Measurements from ENCODE around the gene POLR2A. TPM values are rescaled to one million over a fixed set of nuclear protein-coding genes. Genes with fewer than 3 reads are reported as not detected.

Gene POLR2A
- total and polyA plus RNA-seq, 12 donors = 8.4 to 61.7 (median 48.4) TPM

DNA sequence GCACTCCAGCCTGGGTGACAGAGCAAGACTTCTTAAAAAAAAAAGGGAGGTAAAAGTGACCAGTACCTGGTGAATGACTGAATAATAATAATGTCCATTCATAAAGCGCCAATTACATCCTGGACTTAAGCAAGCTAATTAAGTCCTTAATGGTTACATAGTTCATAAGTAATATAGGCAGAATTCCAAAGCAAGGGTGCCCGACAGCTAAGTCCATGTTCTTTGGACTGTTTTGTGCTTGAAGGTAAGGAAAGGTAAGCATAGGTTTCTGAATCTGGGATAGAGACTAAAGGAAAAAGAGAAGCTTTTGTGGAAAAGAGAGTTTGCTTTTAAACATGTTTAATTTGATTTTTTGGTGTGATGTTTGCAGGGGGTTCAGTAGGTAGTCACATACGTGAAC lies 9.8 kb downstream of the POLR2A start:
- H3K27ac ChIP-seq = no peak overlapping the region
- no peaks in the 10 kb centered on the region for H3K27me3 ChIP-seq
- H3K36me3 ChIP-seq = peaks cover 0 to 74% (median 28%) of the 10 kb centered on the region in 9 donors
- TF ChIP-seq, protein P1, sequence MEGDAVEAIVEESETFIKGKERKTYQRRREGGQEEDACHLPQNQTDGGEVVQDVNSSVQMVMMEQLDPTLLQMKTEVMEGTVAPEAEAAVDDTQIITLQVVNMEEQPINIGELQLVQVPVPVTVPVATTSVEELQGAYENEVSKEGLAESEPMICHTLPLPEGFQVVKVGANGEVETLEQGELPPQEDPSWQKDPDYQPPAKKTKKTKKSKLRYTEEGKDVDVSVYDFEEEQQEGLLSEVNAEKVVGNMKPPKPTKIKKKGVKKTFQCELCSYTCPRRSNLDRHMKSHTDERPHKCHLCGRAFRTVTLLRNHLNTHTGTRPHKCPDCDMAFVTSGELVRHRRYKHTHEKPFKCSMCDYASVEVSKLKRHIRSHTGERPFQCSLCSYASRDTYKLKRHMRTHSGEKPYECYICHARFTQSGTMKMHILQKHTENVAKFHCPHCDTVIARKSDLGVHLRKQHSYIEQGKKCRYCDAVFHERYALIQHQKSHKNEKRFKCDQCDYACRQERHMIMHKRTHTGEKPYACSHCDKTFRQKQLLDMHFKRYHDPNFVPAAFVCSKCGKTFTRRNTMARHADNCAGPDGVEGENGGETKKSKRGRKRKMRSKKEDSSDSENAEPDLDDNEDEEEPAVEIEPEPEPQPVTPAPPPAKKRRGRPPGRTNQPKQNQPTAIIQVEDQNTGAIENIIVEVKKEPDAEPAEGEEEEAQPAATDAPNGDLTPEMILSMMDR (IDR thresholded peaks at IDR 0.05) = no peak
- WGBS, 2 donors = 93 to 94% methylated on average over 3 of the region's 3 CpGs
- no peak overlapping the region for H3K4me3 ChIP-seq
- ATAC-seq (no peak), DNase-seq (no peak)
- intact Hi-C loops (cut with DNase I) = loop anchor here in 1 of 10 donors (5.0 kb wide), 1 partner anchor 142 kb away; the partner anchor contains the start of gene KCTD11
- H3K4me1 ChIP-seq = peaks cover 0 to 90% (median 48%) of the 10 kb centered on the region in 9 donors
- H3K9me3 ChIP-seq = no peaks in the 10 kb centered on the region

DNA sequence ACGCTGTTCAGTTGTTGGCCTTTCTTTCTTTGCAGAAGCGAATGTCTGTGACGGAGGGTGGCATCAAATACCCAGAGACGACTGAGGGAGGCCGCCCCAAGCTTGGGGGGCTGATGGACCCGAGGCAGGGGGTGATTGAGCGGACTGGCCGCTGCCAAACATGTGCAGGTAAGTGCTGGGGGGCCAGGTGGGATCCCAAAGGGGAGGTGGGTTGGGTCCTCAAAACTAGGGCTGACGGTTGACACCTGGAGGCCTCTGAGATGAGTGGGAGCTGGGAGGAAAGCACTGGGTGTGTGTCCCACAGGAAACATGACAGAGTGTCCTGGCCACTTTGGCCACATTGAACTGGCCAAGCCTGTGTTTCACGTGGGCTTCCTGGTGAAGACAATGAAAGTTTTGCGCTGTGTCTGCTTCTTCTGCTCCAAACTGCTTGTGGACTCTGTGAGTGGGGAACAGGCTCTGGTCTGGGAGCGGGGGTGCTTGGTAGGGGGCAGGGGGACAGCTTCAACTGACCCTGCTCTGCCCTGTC lies 11.8 kb downstream of the POLR2A start:
- intact Hi-C loops (cut with DNase I) = no loop called here
- ATAC-seq (peak; percentile 12 to 64 (median 40)), DNase-seq (no peak)
- 80 to 84% methylated on average over 12 of the region's 12 CpGs for WGBS, 2 donors
- Histone ChIP-seq H3K4me3 (peak overlapping the region in 1 of 10 donors; percentile 17), H3K9me3 (no peaks in the 10 kb centered on the region), H3K36me3 (peaks cover 0 to 79% (median 48%) of the 10 kb centered on the region in 9 donors), H3K27me3 (no peaks in the 10 kb centered on the region), H3K27ac (peak overlapping the region; percentile 46 to 88 (median 80)), H3K4me1 (peaks cover 0 to 71% (median 31%) of the 10 kb centered on the region in 9 donors)
- TF ChIP-seq, protein P1 (IDR thresholded peaks at IDR 0.05) = no peak

DNA sequence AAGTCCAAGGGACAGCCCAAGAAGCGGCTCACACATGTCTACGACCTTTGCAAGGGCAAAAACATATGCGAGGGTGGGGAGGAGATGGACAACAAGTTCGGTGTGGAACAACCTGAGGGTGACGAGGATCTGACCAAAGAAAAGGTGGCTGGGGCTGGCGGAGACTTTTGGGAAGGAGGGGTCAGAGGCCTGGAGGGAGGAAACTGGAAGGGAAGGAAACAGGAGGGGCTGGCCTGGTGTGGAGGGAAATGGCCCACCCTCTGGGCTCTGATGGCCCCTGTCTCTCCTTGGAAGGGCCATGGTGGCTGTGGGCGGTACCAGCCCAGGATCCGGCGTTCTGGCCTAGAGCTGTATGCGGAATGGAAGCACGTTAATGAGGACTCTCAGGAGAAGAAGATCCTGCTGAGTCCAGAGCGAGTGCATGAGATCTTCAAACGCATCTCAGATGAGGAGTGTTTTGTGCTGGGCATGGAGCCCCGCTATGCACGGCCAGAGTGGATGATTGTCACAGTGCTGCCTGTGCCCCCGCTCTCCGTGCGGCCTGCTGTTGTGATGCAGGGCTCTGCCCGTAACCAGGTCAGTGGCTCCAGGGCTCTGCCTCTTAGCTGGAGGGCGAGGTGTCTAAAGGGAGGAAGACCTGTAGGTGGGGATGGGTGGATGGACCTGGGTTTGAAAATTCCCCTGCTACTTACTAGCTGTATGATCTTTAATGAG lies 12.5 kb downstream of the POLR2A start:
- peak in 1 of 2 donors; percentile 50 for DNase-seq

DNA sequence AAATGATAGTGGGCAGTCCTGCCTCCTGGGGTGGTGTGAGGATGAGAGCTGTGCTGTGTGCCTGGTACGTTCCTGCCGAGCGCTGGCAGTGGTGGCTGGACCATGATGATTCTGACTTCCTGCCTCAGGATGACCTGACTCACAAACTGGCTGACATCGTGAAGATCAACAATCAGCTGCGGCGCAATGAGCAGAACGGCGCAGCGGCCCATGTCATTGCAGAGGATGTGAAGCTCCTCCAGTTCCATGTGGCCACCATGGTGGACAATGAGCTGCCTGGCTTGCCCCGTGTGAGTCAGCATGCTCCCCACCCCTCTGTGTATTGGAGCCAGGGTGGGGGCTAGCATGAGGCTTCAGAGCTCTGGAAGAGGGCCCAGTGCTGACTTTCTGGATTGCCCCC lies 13.1 kb downstream of the POLR2A start:
- intact Hi-C loops (cut with DNase I) = no loop called here
- ATAC-seq = peak; percentile 35 to 83 (median 70)
- Histone ChIP-seq H3K9me3 (no peaks in the 10 kb centered on the region), H3K27ac (peak overlapping the region; percentile 46 to 88 (median 80)), H3K27me3 (no peaks in the 10 kb centered on the region), H3K4me1 (peaks cover 0 to 61% (median 31%) of the 10 kb centered on the region in 9 donors), H3K4me3 (peak overlapping the region in 1 of 10 donors; percentile 17), H3K36me3 (peaks cover 5 to 82% (median 55%) of the 10 kb centered on the region in 9 donors)
- DNase-seq = peak in 1 of 2 donors; percentile 29
- TF ChIP-seq, protein P1 (IDR thresholded peaks at IDR 0.05) = no peak
- 68 to 74% methylated on average over 10 of the region's 10 CpGs for WGBS, 2 donors

More for the DNA sequence above, 12.5 kb downstream of the POLR2A start:
- ATAC-seq = peak; percentile 70 to 91 (median 82)
- no peaks in the 10 kb centered on the region for H3K9me3 ChIP-seq
- H3K27me3 ChIP-seq = no peaks in the 10 kb centered on the region
- peaks cover 0 to 79% (median 51%) of the 10 kb centered on the region in 9 donors for H3K36me3 ChIP-seq
- intact Hi-C loops (cut with DNase I) = no loop called here
- peaks cover 0 to 66% (median 31%) of the 10 kb centered on the region in 9 donors for H3K4me1 ChIP-seq
- WGBS, 2 donors = 69 to 75% methylated on average over 20 of the region's 20 CpGs
- peak overlapping the region in 2 of 10 donors; percentile 7 to 17 for H3K4me3 ChIP-seq
- H3K27ac ChIP-seq = peak overlapping the region; percentile 46 to 88 (median 80)
- TF ChIP-seq, protein P1 (IDR thresholded peaks at IDR 0.05) = no peak
